SK-N-SH (cell line): ENCODE measurements around the gene BTF3. TPM values are rescaled to one million over a fixed set of nuclear protein-coding genes. Genes with fewer than 3 reads are reported as not detected.
A peak's percentile ranks its signal among the peaks of the same experiment; 100 is the strongest.
"Not testable (repeated sequence)": the region's sequence is repeated elsewhere in the genome, so short reads cannot be mapped to it uniquely, and the experiment has no call there.

Experiments
- CTCF ChIA-PET: fragments of 300-600, 350-600 bp; formaldehyde crosslinking; extraction: SDS; loops from one replicate; lab custom pipeline; 2021; lab: Yijun Ruan, JAX
- POLR2A ChIA-PET: fragments of 350-600 bp; sonication (Branson Sonifier 250); formaldehyde crosslinking; extraction: SDS; loops from one replicate; lab custom pipeline; 2020; ENCODE audit warnings: antibody characterized with exemption, inconsistent platforms; lab: Yijun Ruan, JAX
- DNase-seq: peaks from one replicate; pipeline ENCODE4 v3.0.0; 2012
- H2AFZ ChIP-seq: fragments of 200-600 bp; sonication (generic); 2 replicates; pipeline ENCODE4 v1.8.1; 2016; ENCODE audit warnings: antibody characterized with exemption, mild to moderate bottlenecking, low read depth
- H3F3A ChIP-seq: fragments of 200-600 bp; sonication (generic); replicated peaks from 2 replicates; pipeline ENCODE3; 2016; ENCODE audit warnings: antibody characterized with exemption, mild to moderate bottlenecking; ENCODE audit not compliant: insufficient read depth
- H3K27ac ChIP-seq, 2 experiments: fragments of 200-500 bp in 1 of 2; fragments of 200-600 bp in 1 of 2; sonication (Bioruptor generic) in 1 of 2; sonication (generic), shearing (Covaris generic) in 1 of 2; 2 replicates each; pipeline versions ENCODE4 v1.5.1 to v1.6.1; 2014 to 2016; ENCODE audit warnings: low read depth in 2 of 2, inconsistent platforms in 1 of 2, low read length in 1 of 2, mild to moderate bottlenecking in 1 of 2, mixed read lengths in 1 of 2
- H3K27me3 ChIP-seq: fragments of 200-600 bp; sonication (generic), shearing (Covaris generic); 2 replicates; pipeline ENCODE4 v1.6.1; 2016; ENCODE audit warnings: mixed run types; ENCODE audit not compliant: insufficient read depth
- H3K36me3 ChIP-seq, 2 experiments: fragments of 200-500 bp in 1 of 2; fragments of 200-600 bp in 1 of 2; sonication (Bioruptor generic) in 1 of 2; sonication (generic) in 1 of 2; replicated peaks in 1 of 2; 2 replicates each; pipeline versions ENCODE3 to v1.5.1; 2014 to 2016; ENCODE audit warnings: low read length in 1 of 2, mild to moderate bottlenecking in 1 of 2; ENCODE audit not compliant: insufficient read depth in 2 of 2, control insufficient read depth in 1 of 2
- H3K4me1 ChIP-seq, 2 experiments: fragments of 200-500 bp in 1 of 2; fragments of 200-600 bp in 1 of 2; sonication (Bioruptor generic) in 1 of 2; sonication (generic), shearing (Covaris generic) in 1 of 2; 2 replicates each; pipeline versions ENCODE4 v1.5.1 to v1.6.1; 2014 to 2016; ENCODE audit warnings: low read depth in 1 of 2, low read length in 1 of 2, mixed run types in 1 of 2; ENCODE audit not compliant: insufficient read depth in 2 of 2, control insufficient read depth in 1 of 2
- H3K4me2 ChIP-seq: fragments of 200-600 bp; sonication (generic), shearing (Covaris generic); 2 replicates; pipeline ENCODE4 v1.6.1; 2017; ENCODE audit warnings: mixed run types
- H3K4me3 ChIP-seq, 2 experiments: fragments of 200-500 bp in 1 of 2; fragments of 200-600 bp in 1 of 2; sonication (Bioruptor generic) in 1 of 2; sonication (generic), shearing (Covaris generic) in 1 of 2; 2 replicates each; pipeline versions ENCODE4 v1.5.1 to v1.8.1; 2014 to 2016; ENCODE audit warnings: low read depth in 2 of 2, inconsistent platforms in 1 of 2, low read length in 1 of 2, mild to moderate bottlenecking in 1 of 2, mixed read lengths in 1 of 2, moderate library complexity in 1 of 2
- H3K79me2 ChIP-seq: fragments of 200-600 bp; sonication (generic); 2 replicates; pipeline ENCODE4 v1.8.1; 2017; ENCODE audit warnings: mild to moderate bottlenecking; ENCODE audit not compliant: insufficient read depth
- H3K9ac ChIP-seq: fragments of 200-600 bp; sonication (generic); 2 replicates; pipeline ENCODE4 v1.6.1; 2017; ENCODE audit warnings: mixed run types
- H3K9me2 ChIP-seq: fragments of 200-600 bp; sonication (generic); 2 replicates; pipeline ENCODE4 v1.6.1; 2017; ENCODE audit warnings: mixed run types
- H3K9me3 ChIP-seq: fragments of 200-600 bp; sonication (generic); 2 replicates; pipeline ENCODE4 v1.6.1; 2017; ENCODE audit warnings: mixed run types, mild to moderate bottlenecking, moderate library complexity
- H4K20me1 ChIP-seq: fragments of 200-600 bp; sonication (generic); 2 replicates; pipeline ENCODE4 v1.6.1; 2017; ENCODE audit warnings: mild to moderate bottlenecking, mixed run types; ENCODE audit not compliant: insufficient read depth
- CTCF ChIP-seq: fragments of 200-600 bp; sonication (generic); IDR thresholded peaks from 2 replicates; pipeline ENCODE4 v1.6.1; 2017; ENCODE audit warnings: antibody characterized with exemption, mild to moderate bottlenecking, moderate library complexity
- ELF1 ChIP-seq: IDR thresholded peaks from 2 replicates; pipeline ENCODE4 v1.4.0; 2012
- EP300 ChIP-seq, 2 experiments: IDR thresholded peaks; 2 replicates each; pipeline versions ENCODE4 v1.4.0 to v1.6.1; 2012; ENCODE audit warnings: borderline replicate concordance in 1 of 2, low read depth in 1 of 2, low read length in 1 of 2
- FOSL2 ChIP-seq: IDR thresholded peaks from 2 replicates; pipeline ENCODE4 v1.4.0; 2012; ENCODE audit warnings: low read depth, mild to moderate bottlenecking, moderate library complexity, borderline replicate concordance
- FOXJ3 ChIP-seq: sonication (generic); formaldehyde crosslinking; IDR thresholded peaks from 2 replicates; pipeline ENCODE4 v1.5.1; 2020; ENCODE audit warnings: mild to moderate bottlenecking, missing genetic modification reagents
- FOXM1 ChIP-seq: IDR thresholded peaks from 2 replicates; pipeline ENCODE4 v1.4.0; 2012; ENCODE audit warnings: low read depth, mild to moderate bottlenecking
- GABPA ChIP-seq: IDR thresholded peaks from 2 replicates; pipeline ENCODE4 v1.4.0; 2012; ENCODE audit warnings: low read depth, mild to moderate bottlenecking
- GATA2 ChIP-seq: sonication (generic); formaldehyde crosslinking; IDR thresholded peaks from 2 replicates; pipeline ENCODE4 v1.5.0; 2020; ENCODE audit warnings: mild to moderate bottlenecking, missing genetic modification reagents
- MAX ChIP-seq: IDR thresholded peaks from 2 replicates; pipeline ENCODE4 v1.4.0; 2012; ENCODE audit warnings: low read depth
- NFIC ChIP-seq: IDR thresholded peaks from 2 replicates; pipeline ENCODE4 v1.4.0; 2012; ENCODE audit warnings: borderline replicate concordance
- PBX3 ChIP-seq: IDR thresholded peaks from 2 replicates; pipeline ENCODE4; 2012
- RAD21 ChIP-seq: IDR thresholded peaks from 2 replicates; pipeline ENCODE4 v1.6.1; 2012; ENCODE audit warnings: mild to moderate bottlenecking, low read length
- REST ChIP-seq: IDR thresholded peaks from 2 replicates; pipeline ENCODE4 v1.6.1; 2012; ENCODE audit warnings: mild to moderate bottlenecking, low read depth, low read length, moderate library complexity
- RFX5 ChIP-seq: IDR thresholded peaks from 2 replicates; pipeline ENCODE4 v1.6.1; 2012; ENCODE audit warnings: mild to moderate bottlenecking, improper control_type of control experiment, low read length
- RXRA ChIP-seq: IDR thresholded peaks from 2 replicates; pipeline ENCODE4 v1.4.0; 2012; ENCODE audit warnings: low read depth, mild to moderate bottlenecking, borderline replicate concordance
- SMC3 ChIP-seq: IDR thresholded peaks from 2 replicates; pipeline ENCODE4 v1.6.1; 2012; ENCODE audit warnings: low read depth, low read length, improper control_type of control experiment
- TCF12 ChIP-seq: IDR thresholded peaks from 2 replicates; pipeline ENCODE4 v1.4.0; 2012
- TEAD4 ChIP-seq: IDR thresholded peaks from 2 replicates; pipeline ENCODE4 v1.4.0; 2012; ENCODE audit warnings: mild to moderate bottlenecking, borderline replicate concordance; ENCODE audit not compliant: insufficient read depth
- USF2 ChIP-seq: fragments of 150-350 bp; IDR thresholded peaks from 2 replicates; pipeline ENCODE4 v1.6.1; 2017; ENCODE audit warnings: antibody characterized with exemption, low read length, low read depth, borderline replicate concordance
- ZBTB33 ChIP-seq: IDR thresholded peaks from 2 replicates; pipeline ENCODE4 v1.4.0; 2012; ENCODE audit warnings: low read depth, borderline replicate concordance
- WGBS: methylation state at CpG from one replicate; pipeline ENCODE4 v1.1.6; 2017; ENCODE audit warnings: low lambda C conversion rate; 5-methylcytosine and 5-hydroxymethylcytosine counted together
- polyA plus RNA-seq, 3 experiments: library from polyadenylated mRNA; depleted of rRNA; stranded (reverse); fragments of >200 nt; gene quantifications; 2 replicates each; pipeline ENCODE4 v1.2.3, GENCODE V29; 2012

The BTF3 gene
- polyA plus RNA-seq, 1 of the 3 experiments (the other 2 are of a cell fraction): 492 TPM

DNA sequence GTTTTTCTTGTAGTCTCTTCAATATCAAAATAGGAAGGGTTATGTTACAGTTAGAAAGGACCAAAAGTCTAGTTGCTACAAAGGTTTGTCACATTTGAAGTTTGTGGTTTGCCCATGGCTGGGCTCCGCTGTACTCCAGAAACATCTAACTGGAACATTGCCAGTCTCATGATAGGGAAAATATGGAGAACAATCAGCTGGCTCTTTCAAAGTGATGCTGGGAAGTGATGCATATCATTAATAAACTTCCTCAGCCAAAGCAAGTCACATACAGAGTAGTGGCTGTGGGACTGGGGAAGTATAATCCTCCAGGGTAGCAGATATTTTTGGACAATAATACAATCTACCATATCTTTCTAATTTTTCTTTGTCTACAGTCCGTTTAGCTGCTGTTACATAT, 8.8 kb downstream of the BTF3 start:
- Histone ChIP-seq H4K20me1 (peaks cover 21% of the 10 kb centered on the region), H3K4me3 (no peak overlapping the region), H3K79me2 (peaks cover 20% of the 10 kb centered on the region), H3K4me2 (no peak overlapping the region), H3K4me1 (peaks cover 5% of the 10 kb centered on the region in 2 experiments; a peak in 2 of 4 replicates), H3K27me3 (no peaks in the 10 kb centered on the region), H3K9me2 (no peaks in the 10 kb centered on the region), H3K9me3 (no peaks in the 10 kb centered on the region), H3F3A (peaks cover 49% of the 10 kb centered on the region), H3K9ac (no peak overlapping the region), H2AFZ (no peak overlapping the region), H3K27ac (peak overlapping the region in 1 of 2 experiments; percentile 55; a peak in 2 of 4 replicates), H3K36me3 (peaks cover 42 to 48% of the 10 kb centered on the region in 2 experiments)
- TF ChIP-seq NFIC (no peak), ELF1 (no peak), CTCF (no peak), FOXJ3 (no peak), MAX (no peak), SMC3 (no peak), GABPA (no peak), EP300 (IDR thresholded peaks at IDR 0.05; ENCODE audit: borderline replicate concordance in 1 of 2, low read depth in 1 of 2, low read length in 1 of 2) (no peak), USF2 (no peak), FOSL2 (no peak), PBX3 (no peak), ZBTB33 (no peak), GATA2 (CRISPR knock-in tag) (no peak), REST (no peak), RXRA (no peak), FOXM1 (no peak), TCF12 (no peak), RFX5 (no peak), TEAD4 (no peak), RAD21 (no peak)
- DNase-seq: peak; percentile 32
- WGBS: 71% methylated on average over 2 of the region's 2 CpGs
- POLR2A ChIA-PET: interaction anchor here (1.9 kb wide), 1 partner anchor 8 kb away, joined by 8 read pairs; the partner anchor contains the start of gene BTF3
- CTCF ChIA-PET: interaction anchor here (1.0 to 2.9 kb wide), 5 partner anchors 10 to 30 kb away, joined by 3 to 10 read pairs (median 9); no protein-coding TSS in a partner anchor

GRCh38 chr5:73508521-73508920, 10.3 kb downstream of the BTF3 start:
- H3K4me3 ChIP-seq, H3K27ac ChIP-seq, DNase-seq, H3K4me2 ChIP-seq, H3K9me2 ChIP-seq, H3K9me3 ChIP-seq, H4K20me1 ChIP-seq, H3K79me2 ChIP-seq, H2AFZ ChIP-seq, H3K4me1 ChIP-seq, H3K27me3 ChIP-seq, H3K9ac ChIP-seq: not testable (repeated sequence)
- CTCF ChIA-PET: interaction anchor here (1.0 to 2.9 kb wide), 4 partner anchors 10 to 19 kb away, joined by 3 to 9 read pairs (median 6); partner anchors contain the start of gene BTF3
- peaks cover 28 to 33% of the 10 kb centered on the region in 2 experiments for H3K36me3 ChIP-seq
- H3F3A ChIP-seq: peaks cover 41% of the 10 kb centered on the region
- WGBS: 94% methylated on average over 8 of the region's 26 CpGs
- POLR2A ChIA-PET: interaction anchor here (1.4 kb wide), 1 partner anchor 10 kb away, joined by 4 read pairs; the partner anchor contains the start of gene BTF3
